DND-41 (cell line): ENCODE data around the gene TRAF2.

Experiments
- EZH2 ChIP-seq: IDR thresholded peaks from 3 replicates; pipeline ENCODE4 v1.6.1; 2012; ENCODE audit warnings: borderline replicate concordance, low read depth, mild to moderate bottlenecking, moderate library complexity, low read length, inconsistent platforms; ENCODE audit not compliant: severe bottlenecking
- TF ChIP-seq, protein P1 (sequence below): IDR thresholded peaks from 2 replicates; pipeline ENCODE4 v1.5.1; 2012; ENCODE audit warnings: borderline replicate concordance, low read length, moderate library complexity, mild to moderate bottlenecking; ENCODE audit not compliant: poor library complexity, severe bottlenecking; ENCODE audit errors: extremely low read depth

- TF ChIP-seq EZH2, result no peak
- TF ChIP-seq, protein P1, sequence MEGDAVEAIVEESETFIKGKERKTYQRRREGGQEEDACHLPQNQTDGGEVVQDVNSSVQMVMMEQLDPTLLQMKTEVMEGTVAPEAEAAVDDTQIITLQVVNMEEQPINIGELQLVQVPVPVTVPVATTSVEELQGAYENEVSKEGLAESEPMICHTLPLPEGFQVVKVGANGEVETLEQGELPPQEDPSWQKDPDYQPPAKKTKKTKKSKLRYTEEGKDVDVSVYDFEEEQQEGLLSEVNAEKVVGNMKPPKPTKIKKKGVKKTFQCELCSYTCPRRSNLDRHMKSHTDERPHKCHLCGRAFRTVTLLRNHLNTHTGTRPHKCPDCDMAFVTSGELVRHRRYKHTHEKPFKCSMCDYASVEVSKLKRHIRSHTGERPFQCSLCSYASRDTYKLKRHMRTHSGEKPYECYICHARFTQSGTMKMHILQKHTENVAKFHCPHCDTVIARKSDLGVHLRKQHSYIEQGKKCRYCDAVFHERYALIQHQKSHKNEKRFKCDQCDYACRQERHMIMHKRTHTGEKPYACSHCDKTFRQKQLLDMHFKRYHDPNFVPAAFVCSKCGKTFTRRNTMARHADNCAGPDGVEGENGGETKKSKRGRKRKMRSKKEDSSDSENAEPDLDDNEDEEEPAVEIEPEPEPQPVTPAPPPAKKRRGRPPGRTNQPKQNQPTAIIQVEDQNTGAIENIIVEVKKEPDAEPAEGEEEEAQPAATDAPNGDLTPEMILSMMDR, result no peak
Observed at GRCh38 chr9:136854842-136855460, 31.4 kb upstream of the TRAF2 start.
